H1 (cell line): ENCODE data around the gene IFT80. TPM values are rescaled to one million over a fixed set of nuclear protein-coding genes. Genes with fewer than 3 reads are reported as not detected.
A peak's percentile ranks its signal among the peaks of the same experiment; 100 is the strongest.

ENCODE experiments used
- CTCF ChIA-PET: fragments of 300-600 bp; sonication (Branson Sonifier 250); formaldehyde crosslinking; loops from one replicate; lab custom pipeline; 2021; ENCODE audit not compliant: partially characterized antibody; lab: Charles Lee
- POLR2A ChIA-PET: fragments of 300-600 bp; sonication (Branson Sonifier 250); formaldehyde crosslinking; loops from one replicate; lab custom pipeline; 2021; ENCODE audit warnings: inconsistent platforms; ENCODE audit not compliant: partially characterized antibody; lab: Charles Lee
- DNase-seq, 2 experiments: peaks; one replicate each; pipeline versions ENCODE4 v3.0.0 to v3.0.0-alpha.2; 2010 to 2022; ENCODE audit warnings: low spot score in 2 of 2, low read depth in 1 of 2, mixed read lengths in 1 of 2
- FAIRE-seq: peaks from 2 replicates; lab custom pipeline; 2011; peaks lifted over from hg19 to GRCh38; lab: Jason Lieb, UNC
- H2AFZ ChIP-seq: 2 replicates; pipeline ENCODE4 v1.8.1; 2012; ENCODE audit warnings: low read length, inconsistent platforms
- H2AK5ac ChIP-seq: 2 replicates; pipeline ENCODE4 v1.6.1; 2013; ENCODE audit warnings: low read depth, low read length
- H2BK120ac ChIP-seq: replicated peaks from 2 replicates; pipeline ENCODE3; 2013; ENCODE audit warnings: low read depth, low read length, inconsistent platforms
- H2BK12ac ChIP-seq: 2 replicates; pipeline ENCODE4 v1.6.1; 2013; ENCODE audit warnings: low read depth, low read length
- H2BK15ac ChIP-seq: 2 replicates; pipeline ENCODE4 v1.6.1; 2013; ENCODE audit warnings: low read length
- H2BK20ac ChIP-seq: 2 replicates; pipeline ENCODE4 v1.6.1; 2013; ENCODE audit warnings: low read length
- H2BK5ac ChIP-seq: 2 replicates; pipeline ENCODE4 v1.6.1; 2013; ENCODE audit warnings: low read depth, low read length
- H3K14ac ChIP-seq: 2 replicates; pipeline ENCODE4 v1.6.1; 2013; ENCODE audit warnings: inconsistent platforms; ENCODE audit not compliant: insufficient read length
- H3K18ac ChIP-seq: 2 replicates; pipeline ENCODE4 v1.6.1; 2013; ENCODE audit warnings: low read length; ENCODE audit errors: extremely low read depth
- H3K23ac ChIP-seq: 2 replicates; pipeline ENCODE4 v1.6.1; 2013; ENCODE audit warnings: inconsistent platforms; ENCODE audit not compliant: insufficient read length
- H3K23me2 ChIP-seq: 2 replicates; pipeline ENCODE4 v1.6.1; 2013; ENCODE audit warnings: low read depth, low read length
- H3K27ac ChIP-seq: 2 replicates; pipeline ENCODE4 v1.6.1; 2011; ENCODE audit warnings: low read depth, low read length, inconsistent platforms
- H3K27me3 ChIP-seq, 4 experiments: replicated peaks in 1 of 4; 1 replicate in 1 of 4; 2 replicates in 3 of 4; pipeline versions ENCODE4 v1.6.1 to v1.8.1; 2011 to 2013; ENCODE audit warnings: low read length in 3 of 4, mild to moderate bottlenecking in 3 of 4, inconsistent platforms in 2 of 4, mixed read lengths in 2 of 4, moderate library complexity in 1 of 4; ENCODE audit not compliant: control insufficient read depth in 3 of 4, insufficient read depth in 3 of 4; ENCODE audit errors: extremely low read depth in 1 of 4
- H3K36me3 ChIP-seq, 4 experiments: 2 replicates each; pipeline versions ENCODE4 v1.6.1 to v1.8.1; 2011 to 2013; ENCODE audit warnings: mild to moderate bottlenecking in 4 of 4, low read length in 3 of 4, moderate library complexity in 2 of 4, control low read depth in 1 of 4, inconsistent platforms in 1 of 4; ENCODE audit not compliant: insufficient read depth in 4 of 4, control insufficient read depth in 2 of 4
- H3K4ac ChIP-seq: replicated peaks from 2 replicates; pipeline ENCODE3; 2013; ENCODE audit warnings: low read length, low read depth, mixed read lengths, inconsistent platforms; ENCODE audit not compliant: insufficient read length
- H3K4me1 ChIP-seq, 4 experiments: replicated peaks in 1 of 4; 1 replicate in 1 of 4; 2 replicates in 3 of 4; pipeline versions ENCODE4 v1.6.1 to v1.8.1; 2011 to 2013; ENCODE audit warnings: low read length in 3 of 4, inconsistent platforms in 2 of 4, mixed read lengths in 1 of 4; ENCODE audit not compliant: insufficient read depth in 4 of 4, control insufficient read depth in 3 of 4
- H3K4me2 ChIP-seq, 2 experiments: 2 replicates each; pipeline versions ENCODE4 v1.6.1 to v1.8.1; 2011 to 2013; ENCODE audit warnings: low read depth in 2 of 2, low read length in 2 of 2, control low read depth in 1 of 2, inconsistent platforms in 1 of 2, mild to moderate bottlenecking in 1 of 2; ENCODE audit not compliant: insufficient read depth in 1 of 2
- H3K4me3 ChIP-seq, 4 experiments: fragments of 200-600, 300-600 bp in 1 of 4; sonication (generic), shearing (Covaris generic), sonication (Bioruptor Twin) in 1 of 4; 2 replicates each; pipeline versions ENCODE4 v1.5.1 to v1.8.1; 2011 to 2016; ENCODE audit warnings: low read length in 4 of 4, low read depth in 3 of 4, control low read depth in 2 of 4, inconsistent platforms in 2 of 4, mild to moderate bottlenecking in 2 of 4, mixed read lengths in 1 of 4, moderate library complexity in 1 of 4; ENCODE audit not compliant: insufficient read depth in 2 of 4; ENCODE audit errors: extremely low read depth in 1 of 4
- H3K56ac ChIP-seq: replicated peaks from 2 replicates; pipeline ENCODE3; 2013; ENCODE audit warnings: low read depth, mild to moderate bottlenecking, mixed read lengths, low read length, inconsistent platforms; ENCODE audit not compliant: insufficient read length
- H3K79me1 ChIP-seq: 2 replicates; pipeline ENCODE4 v1.6.1; 2013; ENCODE audit warnings: low read depth, low read length, control low read depth
- H3K79me2 ChIP-seq, 2 experiments: 2 replicates each; pipeline versions ENCODE4 v1.6.1 to v1.8.1; 2012 to 2013; ENCODE audit warnings: low read length in 2 of 2, mild to moderate bottlenecking in 2 of 2, inconsistent platforms in 1 of 2; ENCODE audit not compliant: insufficient read depth in 2 of 2, control insufficient read depth in 1 of 2
- H3K9ac ChIP-seq, 4 experiments: replicated peaks in 1 of 4; 1 replicate in 1 of 4; 2 replicates in 3 of 4; pipeline versions ENCODE4 v1.6.1 to v1.8.1; 2011 to 2013; ENCODE audit warnings: low read depth in 3 of 4, low read length in 3 of 4, control low read depth in 2 of 4, mild to moderate bottlenecking in 2 of 4, moderate library complexity in 2 of 4, inconsistent platforms in 1 of 4; ENCODE audit errors: extremely low read depth in 1 of 4
- H3K9me3 ChIP-seq, 2 experiments: 2 replicates each; pipeline versions ENCODE4 v1.6.1 to v1.8.1; 2012 to 2013; ENCODE audit warnings: mild to moderate bottlenecking in 2 of 2, moderate library complexity in 2 of 2, control low read depth in 1 of 2, inconsistent platforms in 1 of 2, low read depth in 1 of 2, low read length in 1 of 2, mixed read lengths in 1 of 2; ENCODE audit not compliant: insufficient read depth in 2 of 2
- H4K20me1 ChIP-seq, 2 experiments: replicated peaks in 1 of 2; 2 replicates each; pipeline versions ENCODE3 to v1.8.1; 2011 to 2013; ENCODE audit warnings: inconsistent platforms in 2 of 2, low read length in 2 of 2, mild to moderate bottlenecking in 1 of 2; ENCODE audit not compliant: insufficient read depth in 2 of 2, control insufficient read depth in 1 of 2
- H4K5ac ChIP-seq: 2 replicates; pipeline ENCODE4 v1.6.1; 2013; ENCODE audit warnings: low read length, low read depth, mixed read lengths, inconsistent platforms; ENCODE audit not compliant: insufficient read length
- H4K8ac ChIP-seq: 2 replicates; pipeline ENCODE4 v1.8.0; 2013; ENCODE audit warnings: mild to moderate bottlenecking, moderate library complexity, low read length, inconsistent platforms; ENCODE audit not compliant: insufficient read depth; ENCODE audit errors: extremely low read depth
- H4K91ac ChIP-seq: replicated peaks from 2 replicates; pipeline ENCODE3; 2013; ENCODE audit warnings: low read length, mixed read lengths, inconsistent platforms; ENCODE audit not compliant: insufficient read length
- POLR2AphosphoS5 ChIP-seq: IDR thresholded peaks from 2 replicates; pipeline ENCODE4 v1.6.1; 2011; ENCODE audit warnings: low read depth, low read length
- SRF ChIP-seq: IDR thresholded peaks from 2 replicates; pipeline ENCODE4 v1.6.1; 2011; ENCODE audit warnings: mild to moderate bottlenecking, low read depth, low read length, moderate library complexity
- WGBS, 2 experiments: shearing (Covaris generic) in 1 of 2; methylation state at CpG; one replicate each; pipeline versions ENCODE4 v1.1.6 to v1.1.7; 2013 to 2015; ENCODE audit warnings: low lambda C conversion rate in 2 of 2, mixed read lengths in 2 of 2, inconsistent platforms in 1 of 2, low coverage in 1 of 2, missing lambda C conversion rate in 1 of 2; ENCODE audit not compliant: insufficient replicate concordance in 2 of 2, insufficient coverage in 1 of 2, insufficient read length in 1 of 2; ENCODE audit errors: extremely low coverage in 1 of 2, missing lambda C conversion rate in 1 of 2; 5-methylcytosine and 5-hydroxymethylcytosine counted together
- polyA plus RNA-seq, 7 experiments: library from polyadenylated mRNA; depleted of rRNA in 3 of 7; stranded (reverse) in 5 of 7; unstranded in 2 of 7; fragments of >200 nt in 5 of 7; fragments of 200-250 nt in 2 of 7; gene quantifications; 1 replicate in 5 of 7; 2 replicates in 1 of 7; 4 replicates in 1 of 7; pipeline versions ENCODE4 v1.2.1 to v1.2.3, GENCODE V29; 2011 to 2013; ENCODE audit warnings: missing spikeins in 2 of 7, mixed read lengths in 2 of 7
- total RNA-seq: library from RNA; stranded (reverse); fragmentation: NEBNext Ultra II Directional; extraction: Animal tissue kit (Norgen Biotek cat#: 25700); gene quantifications from 2 replicates; pipeline ENCODE4 v1.2.1, GENCODE V29; 2021

IFT80 gene
- total and polyA plus RNA-seq, 2 of the 8 experiments (the other 6 are each of a cell fraction or from before 2014, with no cell fraction given): 7.2 to 25.9 TPM

- TF ChIP-seq SRF (no peak), POLR2AphosphoS5 (peak; percentile 43; the same call in 1 of the 2 replicates)
- Histone ChIP-seq H3K23ac (no peak overlapping the region), H2BK20ac (no peak overlapping the region), H3K9me3 (peaks cover 0 to 2% of the 10 kb centered on the region in 2 experiments; a peak in 3 of 4 replicates), H3K79me2 (peaks cover 35 to 75% of the 10 kb centered on the region in 2 experiments), H3K4ac (no peak overlapping the region), H3K23me2 (peaks cover 6% of the 10 kb centered on the region), H3K36me3 (peaks cover 0 to 53% (median 16%) of the 10 kb centered on the region in 4 experiments; a peak in 4 of 8 replicates), H3K4me1 (peaks cover 0 to 5% (median 0%) of the 10 kb centered on the region in 4 experiments; a peak in 3 of 7 replicates), H4K5ac (no peak overlapping the region), H4K8ac (peak overlapping the region; percentile 40; the same call in 1 of the 2 replicates), H2AFZ (no peak overlapping the region), H3K9ac (no peak overlapping the region), H3K79me1 (no peaks in the 10 kb centered on the region; the same call in 1 of the 2 replicates), H3K18ac (no peak overlapping the region), H4K20me1 (peaks cover 1% of the 10 kb centered on the region in 2 experiments), H3K27me3 (no peaks in the 10 kb centered on the region), H2BK15ac (no peak overlapping the region), H3K4me3 (peak overlapping the region in 1 of 4 experiments; percentile 92; a peak in 2 of 8 replicates), H2BK5ac (no peak overlapping the region), H3K4me2 (peak overlapping the region in 1 of 2 experiments; percentile 41; a peak in 1 of 4 replicates), H3K14ac (no peak overlapping the region), H2BK120ac (no peak overlapping the region), H2AK5ac (no peak overlapping the region), H3K56ac (no peak overlapping the region), H2BK12ac (no peak overlapping the region), H3K27ac (no peak overlapping the region), H4K91ac (no peak overlapping the region)
- ChIA-PET POLR2A (interaction anchor here (4.7 kb wide), 1 partner anchor 10 kb away, joined by 70 read pairs; no protein-coding TSS in a partner anchor), CTCF (interaction anchor here (1.2 kb wide), 1 partner anchor 11 kb away, joined by 4 read pairs; no protein-coding TSS in a partner anchor)
- FAIRE-seq: no peak
- whole genome bisulfite sequencing, 2 experiments: 92% methylated on average over 13 of the region's 13 CpGs; no CpG with 5 or more reads in 1 of the 2 experiments
- DNase-seq: no peak
These were observed 47.6 kb upstream of the IFT80 start for GRCh38 chr3:160446522-160447056.
